Peyer's patch (tissue), 4 donors: Measurements from ENCODE around the gene PDE4C. TPM values are rescaled to one million over a fixed set of nuclear protein-coding genes. Genes with fewer than 3 reads are reported as not detected.

ENCODE experiments used
- DNase-seq, 3 donors: peaks; one replicate each; pipeline ENCODE4 v3.0.0-alpha.2; 2017 to 2019
- H3K27ac ChIP-seq, 4 donors: fragments of 200-600 bp; sonication (generic); one replicate each; pipeline ENCODE4 v1.5.1; 2016 to 2019
- H3K27me3 ChIP-seq, 2 donors: fragments of 200-600 bp; sonication (generic); one replicate each; pipeline ENCODE4 v1.5.1; 2019
- H3K36me3 ChIP-seq, 3 donors: fragments of 200-600 bp; sonication (generic); one replicate each; pipeline ENCODE4 v1.5.1; 2016 to 2019
- H3K4me1 ChIP-seq, 4 donors: fragments of 200-600 bp; sonication (generic); one replicate each; pipeline ENCODE4 v1.5.1; 2016 to 2019
- H3K4me3 ChIP-seq, 4 donors: fragments of 200-600 bp; sonication (generic); 1 replicate in 3 of 4; 2 replicates in 1 of 4; pipeline ENCODE4 v1.5.1; 2016 to 2019; ENCODE audit warnings: mild to moderate bottlenecking in 1 of 4
- H3K9me3 ChIP-seq, 4 donors: fragments of 200-600 bp; sonication (generic); one replicate each; pipeline ENCODE4 v1.5.1; 2016 to 2019; ENCODE audit warnings: mild to moderate bottlenecking in 1 of 4
- POLR2A ChIP-seq, 2 donors: fragments of 450-650 bp; IDR thresholded peaks; one replicate each; pipeline ENCODE4 v1.5.1; 2017; ENCODE audit warnings: antibody characterized with exemption in 2 of 2, mild to moderate bottlenecking in 2 of 2, moderate library complexity in 2 of 2
- total RNA-seq, 4 donors: library from RNA; depleted of rRNA; stranded (reverse); fragments of >200 nt; gene quantifications; one replicate each; pipeline ENCODE4 v1.1.0, GENCODE V29; 2016
- TF ChIP-seq, protein P1 (sequence below), 6 experiments: fragments of 450-650 bp in 4 of 6; fragments of 200-600 bp in 2 of 6; sonication (generic) in 1 of 6; IDR thresholded peaks; one replicate each; pipeline ENCODE4 v1.5.1; 2017 to 2019; ENCODE audit warnings: antibody characterized with exemption in 6 of 6, mild to moderate bottlenecking in 3 of 6, moderate library complexity in 1 of 6

PDE4C gene
- total RNA-seq, 4 donors from 2014 or later = 3.9 to 8.3 (median 8.3) TPM; not detected in 1

DNA sequence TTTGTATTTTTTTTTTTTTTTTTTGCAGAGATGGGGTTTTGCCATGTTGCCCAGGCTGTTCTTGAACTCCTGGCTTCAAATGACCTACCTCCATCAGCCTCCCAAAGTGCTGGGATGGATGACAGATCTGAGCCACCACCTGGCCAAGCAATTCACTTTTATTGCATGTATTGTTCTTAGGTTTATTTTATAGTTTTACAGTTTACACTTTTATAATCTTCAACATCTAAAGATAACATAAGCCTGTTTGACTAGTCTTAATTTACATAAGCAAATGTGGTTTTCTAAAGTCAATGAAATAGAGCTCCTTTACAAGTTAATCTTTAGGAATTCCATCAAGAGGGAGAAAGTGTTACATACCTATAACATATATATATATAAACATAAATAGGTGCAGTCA lies 42.7 kb downstream of the PDE4C start:
- DNase-seq = no peak
- H3K27ac ChIP-seq = no peak overlapping the region

DNA sequence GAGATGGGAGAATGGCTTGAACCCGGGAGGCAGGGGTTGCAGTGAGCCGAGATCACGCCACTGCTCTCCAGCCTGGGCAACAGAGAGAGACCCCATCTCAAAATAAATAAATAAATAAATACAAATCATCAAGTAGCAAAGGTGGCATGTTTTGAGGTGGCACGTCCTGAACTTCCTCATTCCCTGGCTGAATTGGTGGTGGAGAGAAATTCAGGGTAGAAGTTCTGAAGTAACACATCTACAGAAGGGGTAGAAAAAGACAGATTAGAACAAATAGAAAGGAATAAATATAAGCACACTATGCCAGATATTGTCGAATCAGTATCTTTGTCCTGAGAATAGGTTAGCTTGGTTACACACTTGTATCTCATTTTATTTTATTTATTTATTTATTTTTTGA lies 46.3 kb downstream of the PDE4C start:
- Histone ChIP-seq H3K4me1 (peaks cover 0 to 14% (median 6%) of the 10 kb centered on the region in 4 donors), H3K9me3 (no peaks in the 10 kb centered on the region), H3K4me3 (no peak overlapping the region), H3K27me3 (no peaks in the 10 kb centered on the region), H3K27ac (peak overlapping the region in 1 of 4 donors; percentile 68), H3K36me3 (peaks cover 0 to 18% (median 0%) of the 10 kb centered on the region in 3 donors)
- DNase-seq = no peak
- TF ChIP-seq, protein P1, sequence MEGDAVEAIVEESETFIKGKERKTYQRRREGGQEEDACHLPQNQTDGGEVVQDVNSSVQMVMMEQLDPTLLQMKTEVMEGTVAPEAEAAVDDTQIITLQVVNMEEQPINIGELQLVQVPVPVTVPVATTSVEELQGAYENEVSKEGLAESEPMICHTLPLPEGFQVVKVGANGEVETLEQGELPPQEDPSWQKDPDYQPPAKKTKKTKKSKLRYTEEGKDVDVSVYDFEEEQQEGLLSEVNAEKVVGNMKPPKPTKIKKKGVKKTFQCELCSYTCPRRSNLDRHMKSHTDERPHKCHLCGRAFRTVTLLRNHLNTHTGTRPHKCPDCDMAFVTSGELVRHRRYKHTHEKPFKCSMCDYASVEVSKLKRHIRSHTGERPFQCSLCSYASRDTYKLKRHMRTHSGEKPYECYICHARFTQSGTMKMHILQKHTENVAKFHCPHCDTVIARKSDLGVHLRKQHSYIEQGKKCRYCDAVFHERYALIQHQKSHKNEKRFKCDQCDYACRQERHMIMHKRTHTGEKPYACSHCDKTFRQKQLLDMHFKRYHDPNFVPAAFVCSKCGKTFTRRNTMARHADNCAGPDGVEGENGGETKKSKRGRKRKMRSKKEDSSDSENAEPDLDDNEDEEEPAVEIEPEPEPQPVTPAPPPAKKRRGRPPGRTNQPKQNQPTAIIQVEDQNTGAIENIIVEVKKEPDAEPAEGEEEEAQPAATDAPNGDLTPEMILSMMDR (IDR thresholded peaks at IDR 0.05) = no peak
- TF ChIP-seq POLR2A (IDR thresholded peaks at IDR 0.05) = no peak

More for the DNA sequence above, 42.7 kb downstream of the PDE4C start:
- H3K9me3 ChIP-seq = no peaks in the 10 kb centered on the region
- H3K36me3 ChIP-seq = no peaks in the 10 kb centered on the region
- H3K27me3 ChIP-seq = no peaks in the 10 kb centered on the region
- H3K4me3 ChIP-seq = no peak overlapping the region
- peaks cover 0 to 5% (median 0%) of the 10 kb centered on the region in 4 donors for H3K4me1 ChIP-seq
- no peak for TF ChIP-seq POLR2A (IDR thresholded peaks at IDR 0.05)
- TF ChIP-seq, protein P1 (IDR thresholded peaks at IDR 0.05) = no peak

DNA sequence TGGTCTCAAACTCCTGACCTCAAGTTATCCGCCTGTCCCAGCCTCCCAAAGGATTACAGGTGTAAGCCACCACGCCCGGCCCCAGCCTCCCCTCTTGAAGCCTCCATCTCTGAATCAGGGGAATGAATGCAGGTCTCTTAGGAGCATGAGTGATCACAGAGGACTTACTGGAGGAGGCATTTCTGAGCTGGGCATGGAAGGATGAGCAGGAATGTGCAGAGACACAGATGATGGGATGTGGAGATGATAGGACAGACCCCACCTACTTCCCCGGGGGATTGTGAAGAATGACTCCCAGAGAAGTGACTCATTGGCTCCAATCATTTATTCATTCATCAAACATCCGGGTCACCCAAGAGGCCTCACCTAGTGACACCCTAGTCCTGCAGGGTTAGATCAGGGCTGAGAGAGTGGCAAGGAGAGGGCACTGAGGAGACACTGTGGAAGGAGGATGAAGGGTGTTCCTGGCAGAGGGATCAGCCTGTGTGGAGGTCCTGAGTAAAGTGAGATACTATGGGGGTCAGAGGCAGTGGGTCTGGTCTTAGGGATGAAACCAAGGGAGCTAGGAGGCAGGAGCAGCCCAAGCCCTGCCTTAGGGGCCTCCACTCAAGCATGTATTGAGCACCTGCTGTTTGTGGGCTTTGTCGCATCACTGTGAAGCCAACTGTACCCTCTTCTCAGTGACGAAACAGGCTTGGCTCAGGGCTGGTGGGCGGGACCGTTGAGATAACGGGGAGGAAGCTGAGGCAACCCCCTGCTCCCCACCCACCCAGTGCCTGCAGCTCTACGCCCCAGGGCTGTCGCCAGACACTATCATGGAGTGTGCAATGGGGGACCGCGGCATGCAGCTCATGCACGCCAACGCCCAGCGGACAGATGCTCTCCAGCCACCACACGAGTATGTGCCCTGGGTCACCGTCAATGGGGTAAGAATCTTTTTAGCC lies 49.6 kb downstream of the PDE4C start:
- H3K9me3 ChIP-seq = no peaks in the 10 kb centered on the region
- no peak for TF ChIP-seq POLR2A (IDR thresholded peaks at IDR 0.05)
- TF ChIP-seq, protein P1 (IDR thresholded peaks at IDR 0.05) = no peak
- peaks cover 0 to 17% (median 15%) of the 10 kb centered on the region in 4 donors for H3K4me1 ChIP-seq
- no peak overlapping the region for H3K4me3 ChIP-seq
- peaks cover 0 to 18% (median 0%) of the 10 kb centered on the region in 3 donors for H3K36me3 ChIP-seq
- H3K27ac ChIP-seq = peak overlapping the region in 1 of 4 donors; percentile 91
- DNase-seq = no peak
- no peaks in the 10 kb centered on the region for H3K27me3 ChIP-seq

- peak overlapping the region in 2 of 4 donors; percentile 75 to 91 for H3K27ac ChIP-seq
- H3K4me1 ChIP-seq = peaks cover 0 to 17% (median 12%) of the 10 kb centered on the region in 4 donors
- TF ChIP-seq, protein P1 (IDR thresholded peaks at IDR 0.05) = no peak
- TF ChIP-seq POLR2A (IDR thresholded peaks at IDR 0.05) = no peak
- peaks cover 0 to 18% (median 0%) of the 10 kb centered on the region in 3 donors for H3K36me3 ChIP-seq
- H3K9me3 ChIP-seq = no peaks in the 10 kb centered on the region
- no peak for DNase-seq
- H3K27me3 ChIP-seq = no peaks in the 10 kb centered on the region
- H3K4me3 ChIP-seq = peak overlapping the region; percentile 30 to 80 (median 60)
These were observed 51.3 kb downstream of the PDE4C start for GRCh38 chr19:18174983-18175382.

Other genes with a start within 250 kb of the PDE4C start
- gene ARRDC2, start 218.3 kb downstream of the PDE4C start, total RNA-seq = 10 to 100 TPM; 26.8 to 94.9 (median 29.4) TPM
- gene IL12RB1, start 139.5 kb downstream of the PDE4C start, total RNA-seq = 10 to 100 TPM in 1 of 4 donors, 1 to 10 TPM in 3; 1.2 to 19.0 (median 2.8) TPM
- 10 to 100 TPM; 47.8 to 56.3 (median 52.0) TPM for gene MAST3, start 128.7 kb downstream of the PDE4C start, total RNA-seq
- gene PIK3R2, start 73.3 kb downstream of the PDE4C start, total RNA-seq = 10 to 100 TPM; 19.7 to 45.4 (median 28.2) TPM
- gene IFI30, start 52.6 kb downstream of the PDE4C start, total RNA-seq = 100 to 1,000 TPM in 1 of 4 donors, 10 to 100 TPM in 3; 54.9 to 109 (median 60.7) TPM
- gene MPV17L2, start 33.2 kb downstream of the PDE4C start, total RNA-seq = 10 to 100 TPM in 3 of 4 donors, 1 to 10 TPM in 1; 4.1 to 19.6 (median 16.0) TPM
- 1 to 10 TPM in 3 of 4 donors, not detected in 1; 6.1 to 9.5 (median 8.3) TPM for gene RAB3A, start 22.4 kb downstream of the PDE4C start, total RNA-seq
- gene IQCN, start 48.0 kb upstream of the PDE4C start, total RNA-seq = 10 to 100 TPM in 2 of 4 donors, 1 to 10 TPM in 2; 7.4 to 40.2 (median 17.0) TPM
- 100 to 1,000 TPM; 629 to 753 (median 680) TPM for gene JUND, start 55.2 kb upstream of the PDE4C start, total RNA-seq
- gene LSM4, start 96.6 kb upstream of the PDE4C start, total RNA-seq = 100 to 1,000 TPM; 102 to 193 (median 178) TPM
- 100 to 1,000 TPM in 1 of 4 donors, 10 to 100 TPM in 3; 45.4 to 138 (median 89.2) TPM for gene PGPEP1, start 114.2 kb upstream of the PDE4C start, total RNA-seq
- gene GDF15, start 159.7 kb upstream of the PDE4C start, total RNA-seq = 10 to 100 TPM in 1 of 4 donors, 1 to 10 TPM in 3; 6.8 to 11.6 (median 9.0) TPM
- 1 to 10 TPM; 2.5 to 4.2 (median 3.6) TPM for gene LRRC25, start 171.2 kb upstream of the PDE4C start, total RNA-seq
- 10 to 100 TPM; 34.0 to 85.8 (median 39.9) TPM for gene SSBP4, start 193.0 kb upstream of the PDE4C start, total RNA-seq
- 10 to 100 TPM in 3 of 4 donors, 1 to 10 TPM in 1; 5.3 to 26.4 (median 14.0) TPM for gene ISYNA1, start 211.7 kb upstream of the PDE4C start, total RNA-seq